ENCODE data around the gene MAP4K4.

- TF ChIP-seq CTCF (IDR thresholded peaks at IDR 0.05) = no peak
- no peak for TF ChIP-seq POLR2A (IDR thresholded peaks at IDR 0.05)
These were observed 18.3 kb upstream of the MAP4K4 start for GRCh38 chr2:101679037-101679726.
